NK-92 (cell line): Measurements from ENCODE around the gene HOXB3.
"Not testable (repeated sequence)": the region's sequence is repeated elsewhere in the genome, so short reads cannot be mapped to it uniquely, and the experiment has no call there.

Source experiments
- DNase-seq: peaks from one replicate; lab custom pipeline; 2025; ENCODE audit not compliant: unreplicated experiment; lab: John Stamatoyannopoulos, UW

Gene HOXB3

GRCh38 chr17:48530208-48530886 lies 59.7 kb downstream of the HOXB3 start:
- DNase-seq = no peak

GRCh38 chr17:48529683-48530009 lies 60.4 kb downstream of the HOXB3 start:
- no peak for DNase-seq

GRCh38 chr17:48528936-48529682 lies 60.9 kb downstream of the HOXB3 start:
- no peak for DNase-seq

- no peak for DNase-seq
These were observed 61.7 kb downstream of the HOXB3 start for GRCh38 chr17:48528153-48528935.

- no peak for DNase-seq
These were observed 62.5 kb downstream of the HOXB3 start for GRCh38 chr17:48527547-48527932.

GRCh38 chr17:48526608-48527546 lies 63.2 kb downstream of the HOXB3 start:
- no peak for DNase-seq

- no peak for DNase-seq
These were observed 67.0 kb downstream of the HOXB3 start for GRCh38 chr17:48523010-48523409.

- DNase-seq = no peak
These were observed 67.9 kb downstream of the HOXB3 start for GRCh38 chr17:48522031-48522653.

GRCh38 chr17:48520631-48521079 lies 69.4 kb downstream of the HOXB3 start:
- no peak for DNase-seq

- DNase-seq = no peak
These were observed 70.6 kb downstream of the HOXB3 start for GRCh38 chr17:48519427-48519826.

- no peak for DNase-seq
These were observed 72.6 kb downstream of the HOXB3 start for GRCh38 chr17:48517478-48517877.

GRCh38 chr17:48515925-48516900 lies 73.8 kb downstream of the HOXB3 start:
- no peak for DNase-seq

GRCh38 chr17:48514477-48514876 lies 75.6 kb downstream of the HOXB3 start:
- no peak for DNase-seq

GRCh38 chr17:48513666-48514455 lies 76.2 kb downstream of the HOXB3 start:
- DNase-seq = no peak

- no peak for DNase-seq
These were observed 76.9 kb downstream of the HOXB3 start for GRCh38 chr17:48513097-48513496.

GRCh38 chr17:48510761-48511604 lies 79.1 kb downstream of the HOXB3 start:
- DNase-seq = no peak

- no peak for DNase-seq
These were observed 79.7 kb downstream of the HOXB3 start for GRCh38 chr17:48510381-48510760.

- DNase-seq = not testable (repeated sequence)
These were observed 80.3 kb downstream of the HOXB3 start for GRCh38 chr17:48509708-48510107.
